Liver (tissue), 3 donors: ENCODE measurements around the gene CASZ1.

Experiments used
- ATF3 ChIP-seq: IDR thresholded peaks from 2 replicates; pipeline ENCODE4 v1.6.1; 2016; ENCODE audit warnings: antibody characterized with exemption
- CTCF ChIP-seq: fragments of 150-350 bp; IDR thresholded peaks from 2 replicates; pipeline ENCODE4 v1.5.1; 2017; ENCODE audit warnings: improper control_type of control experiment, low read depth, low read length; ENCODE audit not compliant: missing input control
- EGR1 ChIP-seq, 2 donors: IDR thresholded peaks; 2 replicates each; pipeline ENCODE4 v1.6.1; 2016 to 2018; ENCODE audit warnings: antibody characterized with exemption in 2 of 2, low read depth in 2 of 2
- FOXA1 ChIP-seq: IDR thresholded peaks from 2 replicates; pipeline ENCODE4 v1.6.1; 2016; ENCODE audit warnings: antibody characterized with exemption
- JUND ChIP-seq, 2 donors: IDR thresholded peaks; 2 replicates each; pipeline ENCODE4 v1.6.1; 2016; ENCODE audit warnings: antibody characterized with exemption in 2 of 2
- MAX ChIP-seq: IDR thresholded peaks from 2 replicates; pipeline ENCODE4 v1.6.1; 2016; ENCODE audit warnings: antibody characterized with exemption
- REST ChIP-seq: IDR thresholded peaks from 2 replicates; pipeline ENCODE4 v1.6.1; 2016; ENCODE audit warnings: antibody characterized with exemption, mild to moderate bottlenecking
- SP1 ChIP-seq: IDR thresholded peaks from 2 replicates; pipeline ENCODE4 v1.6.1; 2018; ENCODE audit warnings: antibody characterized with exemption, mild to moderate bottlenecking
- TAF1 ChIP-seq: conservative IDR thresholded peaks from 2 replicates; pipeline ENCODE4 v1.6.1; 2016; ENCODE audit warnings: antibody characterized with exemption, mild to moderate bottlenecking
- YY1 ChIP-seq: IDR thresholded peaks from 2 replicates; pipeline ENCODE4 v1.6.1; 2016; ENCODE audit warnings: antibody characterized with exemption, mild to moderate bottlenecking
- ZBTB33 ChIP-seq: IDR thresholded peaks from 2 replicates; pipeline ENCODE4 v1.6.1; 2016; ENCODE audit warnings: antibody characterized with exemption
- donor health status: healthy.
- donor health status: healthy.

- TF ChIP-seq CTCF (no peak), MAX (no peak), YY1 (no peak), EGR1 (IDR thresholded peaks at IDR 0.05; ENCODE audit: low read depth in 2 of 2) (no peak), ZBTB33 (no peak), JUND (IDR thresholded peaks at IDR 0.05) (no peak), FOXA1 (no peak), REST (no peak), TAF1 (no peak), SP1 (no peak), ATF3 (no peak)
Measured at GRCh38 chr1:10709165-10709564, 87.3 kb downstream of the CASZ1 start.
